HG03571 (cell line): ENCODE results near the gene AKAP13.
A peak's percentile ranks its signal among the peaks of the same experiment; 100 is the strongest.
"Not testable (repeated sequence)": the region's sequence is repeated elsewhere in the genome, so short reads cannot be mapped to it uniquely, and the experiment has no call there.

ENCODE experiments used
- ATAC-seq: cut with Tn5 transposase; IDR thresholded peaks from one replicate; pipeline ENCODE4 v1.9.1; 2021; ENCODE audit not compliant: unreplicated experiment

Gene AKAP13

DNA sequence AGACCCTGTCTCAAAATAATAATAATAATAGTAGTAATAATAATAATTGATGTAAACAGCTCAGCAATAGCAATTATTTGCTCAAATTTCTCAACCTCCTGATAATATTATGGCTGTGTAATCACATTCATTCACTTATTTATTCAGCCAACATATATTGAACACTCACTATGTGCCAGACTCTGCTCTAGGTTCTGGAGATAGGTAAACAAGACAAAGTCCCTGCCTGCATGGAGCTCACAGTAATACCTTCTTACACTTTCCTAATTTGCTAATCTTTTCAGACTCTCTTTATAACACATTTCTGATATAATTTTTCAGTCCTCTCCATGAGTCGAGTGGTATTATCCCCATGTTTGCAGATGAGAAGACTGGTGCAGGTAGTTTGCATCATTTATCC, 276.7 kb downstream of the AKAP13 start:
- ATAC-seq: no peak

GRCh38 chr15:85658816-85659215, 278.4 kb downstream of the AKAP13 start:
- no peak for ATAC-seq

GRCh38 chr15:85661859-85662258, 281.5 kb downstream of the AKAP13 start:
- no peak for ATAC-seq

DNA sequence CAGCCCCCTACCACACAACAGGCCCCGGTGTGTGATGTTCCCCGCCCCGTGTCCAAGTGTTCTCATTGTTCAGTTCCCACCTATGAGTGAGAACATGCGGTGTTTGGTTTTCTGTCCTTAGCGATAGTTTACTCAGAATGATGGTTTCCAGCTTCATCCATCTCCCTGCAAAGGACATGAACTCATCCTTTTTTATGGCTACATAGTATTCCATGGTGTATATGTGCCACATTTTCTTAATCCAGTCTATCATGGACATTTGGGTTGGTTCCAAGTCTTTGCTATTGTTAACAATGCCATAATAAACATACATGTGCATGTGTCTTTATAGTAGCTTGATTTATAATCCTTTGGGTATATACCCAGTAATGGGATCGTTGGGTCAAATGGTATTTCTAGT, 285.3 kb downstream of the AKAP13 start:
- not testable (repeated sequence) for ATAC-seq

GRCh38 chr15:85667491-85668424, 287.4 kb downstream of the AKAP13 start:
- ATAC-seq: peak; percentile 91

DNA sequence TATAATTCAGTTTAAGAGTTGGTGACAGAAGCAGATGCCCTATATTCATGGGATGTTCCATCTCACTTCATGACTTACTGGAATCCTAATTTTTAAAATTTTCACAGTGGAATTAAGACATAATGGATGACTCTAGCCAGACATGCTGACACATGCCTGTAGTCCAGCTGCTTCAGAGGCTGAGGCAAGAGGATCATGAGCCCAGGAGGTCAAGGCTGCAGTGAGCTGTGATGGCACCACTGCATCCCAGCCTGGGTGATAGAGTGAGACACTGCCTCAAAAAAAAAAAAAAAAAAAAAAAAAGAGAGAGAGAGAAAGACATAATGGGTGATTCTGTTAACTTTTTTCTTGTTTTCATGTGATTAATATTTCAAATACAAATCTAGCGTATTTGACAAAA, 290.8 kb downstream of the AKAP13 start:
- ATAC-seq: no peak

- ATAC-seq: no peak
These were observed 292.1 kb downstream of the AKAP13 start for GRCh38 chr15:85672332-85673084.

- no peak for ATAC-seq
These were observed 292.9 kb downstream of the AKAP13 start for GRCh38 chr15:85673326-85673725.

- no peak for ATAC-seq
These were observed 296.1 kb downstream of the AKAP13 start for GRCh38 chr15:85676342-85677098.

- no peak for ATAC-seq
These were observed 298.8 kb downstream of the AKAP13 start for GRCh38 chr15:85679231-85679630.

- ATAC-seq: no peak
These were observed 301.0 kb downstream of the AKAP13 start for GRCh38 chr15:85681386-85681785.

- no peak for ATAC-seq
These were observed 303.8 kb downstream of the AKAP13 start for GRCh38 chr15:85684174-85684710.

DNA sequence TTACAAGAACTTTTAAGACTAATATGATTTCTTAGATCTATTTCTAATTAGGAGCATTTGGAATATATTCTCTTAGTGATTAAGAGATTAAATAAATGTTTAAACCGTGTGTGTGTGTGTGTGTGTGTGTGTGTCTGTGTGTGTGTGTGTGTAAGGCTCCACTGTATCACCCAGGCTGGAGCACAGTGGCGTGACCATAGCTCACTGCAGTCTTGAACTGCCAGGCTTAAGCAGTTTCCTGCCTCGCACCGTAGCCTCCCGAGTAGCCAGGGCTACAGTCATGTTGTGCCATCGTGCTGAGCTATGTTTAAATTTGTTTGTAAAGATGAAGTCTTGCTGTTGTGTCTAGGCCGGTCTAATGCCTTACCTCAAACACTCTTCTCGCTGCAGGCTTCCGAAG, 305.0 kb downstream of the AKAP13 start:
- no peak for ATAC-seq

- no peak for ATAC-seq
These were observed 306.9 kb downstream of the AKAP13 start for GRCh38 chr15:85687329-85687728.

GRCh38 chr15:85688711-85689110, 308.3 kb downstream of the AKAP13 start:
- ATAC-seq: no peak

GRCh38 chr15:85689729-85690128, 309.3 kb downstream of the AKAP13 start:
- ATAC-seq: no peak

DNA sequence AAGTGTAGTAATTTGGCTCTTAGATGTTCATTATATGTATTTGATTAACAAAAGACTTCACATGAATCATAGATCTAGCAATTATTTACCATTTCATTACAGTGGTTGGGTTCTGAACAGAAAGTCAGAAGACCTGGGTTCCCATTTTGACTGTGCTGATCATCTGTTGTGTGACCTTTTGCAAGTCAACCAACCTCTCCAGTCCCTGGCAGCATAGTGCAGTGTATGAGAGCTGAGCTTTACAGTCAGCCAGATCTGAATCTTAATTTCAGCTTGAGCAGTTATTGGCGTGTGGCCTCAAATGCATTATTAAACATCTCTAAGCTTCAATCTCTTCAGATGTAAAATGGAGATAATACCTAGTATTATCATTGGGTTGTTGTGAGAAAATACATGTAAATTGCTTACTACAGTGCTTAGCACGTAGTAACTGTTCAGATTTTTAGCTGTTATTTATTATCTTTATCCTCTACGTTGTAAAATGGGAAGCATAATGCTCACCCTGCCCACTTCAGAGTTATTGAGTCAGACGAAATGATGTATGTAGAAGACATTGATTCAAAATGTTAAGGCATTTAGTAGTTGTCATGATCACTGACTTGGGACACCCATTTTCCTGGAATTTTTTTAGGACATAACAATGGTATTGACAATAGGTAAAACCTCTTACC, 310.3 kb downstream of the AKAP13 start:
- peak; percentile 40 for ATAC-seq

- ATAC-seq: peak; percentile 38
These were observed 311.2 kb downstream of the AKAP13 start for GRCh38 chr15:85691350-85692240.

- no peak for ATAC-seq
These were observed 311.9 kb downstream of the AKAP13 start for GRCh38 chr15:85692321-85692720.
